ENCODE data around the gene ATXN7L3. TPM values are rescaled to one million over a fixed set of nuclear protein-coding genes. Genes with fewer than 3 reads are reported as not detected.
A peak's percentile ranks its signal among the peaks of the same experiment; 100 is the strongest.

Gene ATXN7L3
- total and polyA plus RNA-seq, 5 experiments from 2014 or later = 9.3 to 125 (median 14.2) TPM

DNA sequence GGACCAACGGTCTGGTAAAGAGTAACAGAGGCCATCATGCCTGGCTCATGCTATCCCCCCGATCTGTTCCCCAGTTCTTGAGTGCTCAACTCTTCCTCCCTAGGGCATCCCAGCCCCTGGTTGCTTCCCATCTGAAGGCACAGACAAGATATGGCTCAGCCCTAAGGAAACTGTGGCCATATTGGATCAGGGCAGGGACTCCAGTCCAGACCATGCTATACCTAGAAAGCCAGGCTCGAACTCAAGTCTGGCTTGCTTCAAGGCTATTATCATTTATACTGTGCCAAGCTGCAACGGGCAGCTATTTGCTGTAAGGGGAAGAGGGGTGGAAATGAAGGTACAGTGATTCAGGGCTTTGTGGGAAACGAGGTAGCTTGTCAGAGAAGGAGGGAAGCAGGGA is 17.0 kb upstream of the ATXN7L3 start:
- Mint-ChIP-seq H3K4me3 (peak overlapping the region; percentile 85 to 100 (median 90)), H3K27ac (peak overlapping the region; percentile 92 to 99 (median 98)), H3K9me3 (no peaks in the 10 kb centered on the region), H3K4me1 (peaks cover 41 to 66% (median 60%) of the 10 kb centered on the region in 4 donors), H3K36me3 (peaks cover 10 to 37% (median 23%) of the 10 kb centered on the region in 3 donors), H3K27me3 (no peaks in the 10 kb centered on the region)
- DNase-seq = no peak
- POLR2A ChIA-PET = interaction anchor here (0.6 to 20.4 kb wide), 21 partner anchors 7 to 932 kb away, joined by 3 to 445 read pairs (median 4); partner anchors contain the start of genes ATXN7L3, GPATCH8, GRN and HDAC5
- ATAC-seq = no peak

DNA sequence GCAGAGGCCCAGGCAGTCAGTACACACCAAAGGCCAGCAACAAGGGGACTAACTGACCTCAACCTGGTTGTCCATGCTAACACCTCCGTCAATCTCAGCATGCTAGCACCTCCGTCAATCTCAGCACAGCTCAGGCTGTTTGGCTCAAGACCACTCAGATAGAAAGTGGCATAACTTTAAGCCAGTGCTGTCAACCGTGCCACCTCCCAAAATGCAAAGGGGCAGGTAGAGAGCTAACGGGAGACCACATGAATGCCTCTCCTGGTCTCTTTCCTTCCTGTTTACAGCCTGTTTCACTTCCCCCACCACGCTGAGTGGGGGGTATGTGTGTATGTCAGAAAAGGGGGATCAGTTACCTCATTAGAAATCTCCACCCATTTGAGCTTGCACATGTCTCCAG is 16.5 kb upstream of the ATXN7L3 start:
- peaks cover 10 to 40% (median 23%) of the 10 kb centered on the region in 3 donors for H3K36me3 Mint-ChIP-seq
- POLR2A ChIA-PET = interaction anchor here (0.6 to 20.4 kb wide), 22 partner anchors 6 to 932 kb away, joined by 3 to 445 read pairs (median 4); partner anchors contain the start of genes ATXN7L3, GRN, HDAC5 and HEXIM1
- no peaks in the 10 kb centered on the region for H3K9me3 Mint-ChIP-seq
- ATAC-seq (peak; percentile 13 to 36), DNase-seq (peak in 9 of 10 donors; percentile 52 to 88 (median 68))
- H3K27me3 Mint-ChIP-seq = no peaks in the 10 kb centered on the region
- H3K4me3 Mint-ChIP-seq = peak overlapping the region; percentile 85 to 100 (median 90)
- H3K27ac Mint-ChIP-seq = peak overlapping the region; percentile 92 to 99 (median 98)
- peaks cover 40 to 66% (median 64%) of the 10 kb centered on the region in 4 donors for H3K4me1 Mint-ChIP-seq

GRCh38 chr17:44214896-44215295 is 15.2 kb upstream of the ATXN7L3 start:
- H3K4me3 Mint-ChIP-seq = peak overlapping the region; percentile 85 to 100 (median 90)
- peaks cover 10 to 46% (median 26%) of the 10 kb centered on the region in 3 donors for H3K36me3 Mint-ChIP-seq
- ATAC-seq (no peak), DNase-seq (no peak)
- POLR2A ChIA-PET = interaction anchor here (0.6 to 20.4 kb wide), 9 partner anchors 5 to 106 kb away, joined by 3 to 445 read pairs (median 3); partner anchors contain the start of genes ATXN7L3, SLC25A39, SLC4A1 and TMUB2
- H3K27ac Mint-ChIP-seq = peak overlapping the region; percentile 92 to 99 (median 98)
- H3K4me1 Mint-ChIP-seq = peaks cover 43 to 74% (median 72%) of the 10 kb centered on the region in 4 donors
- no peaks in the 10 kb centered on the region for H3K27me3 Mint-ChIP-seq
- no peaks in the 10 kb centered on the region for H3K9me3 Mint-ChIP-seq

DNA sequence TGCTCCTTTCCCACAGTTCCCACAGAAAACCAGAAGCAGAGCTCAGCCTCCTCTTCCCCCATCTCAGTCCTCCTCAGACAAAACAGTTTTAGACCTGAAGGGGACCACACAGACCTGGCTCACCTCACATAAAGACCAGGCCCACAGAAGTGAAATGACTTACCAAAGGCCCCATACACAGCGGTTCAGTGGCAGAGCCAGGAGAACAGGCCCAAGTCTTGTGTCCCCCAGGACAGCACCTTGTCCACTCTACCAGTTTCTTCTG is 14.5 kb upstream of the ATXN7L3 start:
- no peak for DNase-seq
- peak overlapping the region in 9 of 10 donors; percentile 57 to 100 (median 87) for H3K4me3 Mint-ChIP-seq
- no peak for ATAC-seq

GRCh38 chr17:44213403-44214229 is 13.9 kb upstream of the ATXN7L3 start:
- Mint-ChIP-seq H3K36me3 (peaks cover 10 to 57% (median 28%) of the 10 kb centered on the region in 3 donors), H3K4me1 (peaks cover 43 to 80% (median 78%) of the 10 kb centered on the region in 4 donors), H3K4me3 (peak overlapping the region; percentile 26 to 100 (median 86)), H3K27me3 (no peaks in the 10 kb centered on the region), H3K27ac (peak overlapping the region; percentile 92 to 99 (median 98)), H3K9me3 (no peaks in the 10 kb centered on the region)
- no peak for ATAC-seq
- no peak for DNase-seq
- POLR2A ChIA-PET = interaction anchor here (0.6 to 20.4 kb wide), 11 partner anchors 4 to 1850 kb away, joined by 3 to 445 read pairs (median 5); partner anchors contain the start of genes ATXN7L3, SLC25A39 and UBTF

More for the DNA sequence above, 14.5 kb upstream of the ATXN7L3 start:
- POLR2A ChIA-PET = interaction anchor here (0.6 to 20.4 kb wide), 9 partner anchors 4 to 1851 kb away, joined by 3 to 445 read pairs (median 4); partner anchors contain the start of genes ATXN7L3, SLC25A39 and UBTF
- peaks cover 10 to 54% (median 26%) of the 10 kb centered on the region in 3 donors for H3K36me3 Mint-ChIP-seq
- peak overlapping the region; percentile 92 to 99 (median 98) for H3K27ac Mint-ChIP-seq
- no peaks in the 10 kb centered on the region for H3K27me3 Mint-ChIP-seq
- H3K4me1 Mint-ChIP-seq = peaks cover 43 to 79% (median 77%) of the 10 kb centered on the region in 4 donors
- H3K9me3 Mint-ChIP-seq = no peaks in the 10 kb centered on the region

DNA sequence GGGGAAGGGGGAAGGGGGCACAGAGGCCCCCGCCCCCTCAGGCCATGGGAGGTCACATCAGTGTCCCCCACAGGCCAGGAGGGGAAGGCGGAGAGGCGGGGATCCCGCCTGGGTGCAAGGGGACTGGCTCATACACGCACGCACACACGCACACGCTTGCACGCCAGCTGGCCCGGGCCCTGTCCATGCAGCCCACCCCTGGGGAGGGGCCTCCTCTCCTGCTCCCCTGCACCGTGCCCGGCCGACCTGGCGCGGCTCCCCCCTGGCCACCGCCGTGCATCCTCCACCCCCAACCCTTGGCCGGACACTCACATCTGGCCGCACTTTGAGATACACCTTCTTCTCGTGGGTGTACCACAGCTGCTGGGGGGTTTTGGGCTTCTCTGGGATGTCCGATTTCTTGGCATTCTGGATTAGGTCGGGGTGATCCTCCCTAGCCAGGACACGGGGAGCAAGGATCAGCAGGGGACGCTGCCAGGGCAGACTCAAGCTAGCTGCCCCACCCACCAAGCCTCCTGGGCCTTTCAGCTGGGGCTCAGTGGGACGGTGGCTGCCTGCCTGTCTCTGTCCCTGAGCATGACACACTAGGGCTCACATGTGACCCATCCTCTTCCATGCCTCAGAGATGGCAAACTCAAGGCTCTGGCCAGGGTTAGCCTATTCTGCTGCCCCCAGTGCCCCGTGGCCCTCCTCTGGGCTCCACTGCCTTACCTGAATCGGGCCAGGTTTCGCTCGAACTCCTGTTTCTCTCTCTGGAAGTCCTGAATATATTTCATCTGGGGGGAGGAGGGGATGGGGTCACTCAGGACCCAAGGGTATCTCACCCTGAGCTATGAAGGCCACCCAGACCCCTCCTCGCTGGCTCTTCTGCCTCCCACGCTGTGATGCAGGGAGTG is 13.1 kb upstream of the ATXN7L3 start:
- no peak for ATAC-seq
- Mint-ChIP-seq H3K36me3 (peaks cover 10 to 66% (median 28%) of the 10 kb centered on the region in 3 donors), H3K9me3 (no peaks in the 10 kb centered on the region), H3K4me1 (peaks cover 46 to 84% (median 80%) of the 10 kb centered on the region in 4 donors), H3K4me3 (peak overlapping the region in 9 of 10 donors; percentile 18 to 100 (median 86)), H3K27ac (peak overlapping the region; percentile 92 to 99 (median 98)), H3K27me3 (no peaks in the 10 kb centered on the region)
- DNase-seq = no peak
- POLR2A ChIA-PET = interaction anchor here (0.9 to 20.4 kb wide), 9 partner anchors 6 to 137 kb away, joined by 3 to 445 read pairs (median 7); partner anchors contain the start of genes ATXN7L3, HDAC5, SLC25A39 and TMUB2

- peaks cover 37 to 78% (median 69%) of the 10 kb centered on the region in 4 donors for H3K4me1 Mint-ChIP-seq
- no peak for DNase-seq
Observed at GRCh38 chr17:44211281-44212265, 11.9 kb upstream of the ATXN7L3 start.

GRCh38 chr17:44210342-44211192 is 10.9 kb upstream of the ATXN7L3 start:
- H3K4me1 Mint-ChIP-seq = peaks cover 35 to 77% (median 64%) of the 10 kb centered on the region in 4 donors
- peak; percentile 95 to 96 for ATAC-seq
- peaks cover 5 to 76% (median 21%) of the 10 kb centered on the region in 3 donors for H3K36me3 Mint-ChIP-seq
- peak overlapping the region; percentile 63 to 93 (median 86) for H3K27ac Mint-ChIP-seq
- peak; percentile 86 to 98 (median 93) for DNase-seq
- POLR2A ChIA-PET = interaction anchor here (0.6 to 20.4 kb wide), 17 partner anchors 8 to 849 kb away, joined by 3 to 445 read pairs (median 7); partner anchors contain the start of genes ATXN7L3, GRN, HDAC5 and SLC25A39
- H3K9me3 Mint-ChIP-seq = no peaks in the 10 kb centered on the region
- H3K4me3 Mint-ChIP-seq = peak overlapping the region in 9 of 10 donors; percentile 15 to 79 (median 55)
- no peaks in the 10 kb centered on the region for H3K27me3 Mint-ChIP-seq

More at GRCh38 chr17:44211281-44212265, 11.9 kb upstream of the ATXN7L3 start:
- Mint-ChIP-seq H3K27me3 (no peaks in the 10 kb centered on the region), H3K27ac (peak overlapping the region; percentile 43 to 87 (median 77)), H3K4me3 (peak overlapping the region in 7 of 10 donors; percentile 4 to 56 (median 31)), H3K9me3 (no peaks in the 10 kb centered on the region), H3K36me3 (peaks cover 10 to 76% (median 28%) of the 10 kb centered on the region in 3 donors)
- no peak for ATAC-seq
- POLR2A ChIA-PET = interaction anchor here (0.5 to 20.4 kb wide), 13 partner anchors 7 to 139 kb away, joined by 3 to 445 read pairs (median 5); partner anchors contain the start of genes ATXN7L3, HDAC5, SLC25A39 and TMUB2

GRCh38 chr17:44209786-44210341 is 10.2 kb upstream of the ATXN7L3 start:
- no peaks in the 10 kb centered on the region for H3K27me3 Mint-ChIP-seq
- no peaks in the 10 kb centered on the region for H3K9me3 Mint-ChIP-seq
- DNase-seq (no peak), ATAC-seq (peak in 1 of 2 donors; percentile 11)
- H3K4me1 Mint-ChIP-seq = peaks cover 31 to 71% (median 58%) of the 10 kb centered on the region in 4 donors
- H3K4me3 Mint-ChIP-seq = peak overlapping the region in 9 of 10 donors; percentile 15 to 79 (median 55)
- POLR2A ChIA-PET = interaction anchor here (0.6 to 20.4 kb wide), 17 partner anchors 9 to 849 kb away, joined by 3 to 445 read pairs (median 6); partner anchors contain the start of genes ATXN7L3, GRN, HDAC5 and SLC25A39
- peaks cover 1 to 69% (median 16%) of the 10 kb centered on the region in 3 donors for H3K36me3 Mint-ChIP-seq
- H3K27ac Mint-ChIP-seq = peak overlapping the region; percentile 26 to 93 (median 86)

Measured in naive thymus-derived CD8-positive, alpha-beta T cell (primary cell).